HCT116 (cell line): ENCODE results near the gene SEC23IP. TPM values are rescaled to one million over a fixed set of nuclear protein-coding genes. Genes with fewer than 3 reads are reported as not detected.
"Not testable (repeated sequence)": the region's sequence is repeated elsewhere in the genome, so short reads cannot be mapped to it uniquely, and the experiment has no call there.

Source experiments
- ATAC-seq: fragments of 200-7000 bp; cut with Tn5 transposase; 2 replicates; pipeline ENCODE4 v1.9.1; 2020; ENCODE audit warnings: mild to moderate bottlenecking, moderate library complexity
- BruUV-seq: library from RNA; stranded (reverse); fragments of 400-500 nt; replicated peaks from 2 replicates; lab custom pipeline; 2021; lab: Mats Ljungman, UMichigan
- CTCF ChIA-PET: fragments of 300-600 bp; sonication (Branson Sonifier 250); formaldehyde crosslinking; loops from one replicate; lab custom pipeline; 2021; ENCODE audit warnings: antibody characterized with exemption; lab: Charles Lee
- POLR2A ChIA-PET: fragments of 300-600, 350-600 bp; sonication (Branson Sonifier 250); formaldehyde crosslinking; loops from one replicate; lab custom pipeline; 2021; ENCODE audit warnings: antibody characterized with exemption; lab: Charles Lee
- RAD21 ChIA-PET, 2 experiments: fragments of 300-600 bp; sonication (Branson Sonifier 250); formaldehyde crosslinking; loops; one replicate each; lab custom pipeline; 2023; ENCODE audit warnings: low total read pairs in 2 of 2; ENCODE audit not compliant: uncharacterized antibody in 2 of 2, unreplicated experiment in 2 of 2, low non-redundant PET in 1 of 2; lab: Charles Lee
- DNase-seq: peaks from one replicate; pipeline ENCODE4 v3.0.0-alpha.2; 2010; ENCODE audit warnings: low read depth, low spot score
- H2AFZ ChIP-seq: fragments of 200-600 bp; shearing (Covaris generic), sonication (generic); 2 replicates; pipeline ENCODE4 v1.6.1; 2017; ENCODE audit warnings: low read depth, mixed run types, mixed read lengths, antibody characterized with exemption, low read length; ENCODE audit not compliant: poor library complexity, severe bottlenecking
- H3K27ac ChIP-seq: 2 replicates; pipeline ENCODE4 v1.5.1; 2012; ENCODE audit warnings: low read depth, low read length
- H3K27me3 ChIP-seq: fragments of 200-600 bp; sonication (generic); 2 replicates; pipeline ENCODE4 v1.6.1; 2016; ENCODE audit warnings: mixed run types, low read length, mixed read lengths; ENCODE audit not compliant: insufficient read depth
- H3K36me3 ChIP-seq, 2 experiments: fragments of 200-500 bp in 1 of 2; fragments of 200-600 bp in 1 of 2; sonication (Bioruptor generic) in 1 of 2; sonication (generic) in 1 of 2; 2 replicates each; pipeline versions ENCODE4 v1.5.1 to v1.6.1; 2014 to 2016; ENCODE audit warnings: low read length in 2 of 2, inconsistent platforms in 1 of 2, mixed read lengths in 1 of 2, mixed run types in 1 of 2; ENCODE audit not compliant: insufficient read depth in 2 of 2, control insufficient read depth in 1 of 2
- H3K4me1 ChIP-seq, 2 experiments: fragments of 200-600 bp in 1 of 2; sonication (generic) in 1 of 2; 2 replicates each; pipeline versions ENCODE4 v1.5.1 to v1.6.1; 2012 to 2017; ENCODE audit warnings: low read length in 2 of 2, inconsistent platforms in 1 of 2, mild to moderate bottlenecking in 1 of 2, mixed read lengths in 1 of 2, mixed run types in 1 of 2, moderate library complexity in 1 of 2; ENCODE audit not compliant: insufficient read depth in 2 of 2, control insufficient read depth in 1 of 2
- H3K4me2 ChIP-seq: fragments of 200-600 bp; sonication (generic); 2 replicates; pipeline ENCODE4 v1.6.1; 2017; ENCODE audit warnings: mixed run types, low read length, mixed read lengths
- H3K4me3 ChIP-seq, 2 experiments: fragments of 200-600 bp in 1 of 2; sonication (generic) in 1 of 2; replicated peaks in 1 of 2; 2 replicates each; pipeline ENCODE4 v1.5.1; 2011 to 2016; ENCODE audit warnings: low read length in 2 of 2, control low read depth in 1 of 2, low read depth in 1 of 2, mild to moderate bottlenecking in 1 of 2, mixed read lengths in 1 of 2, mixed run types in 1 of 2
- H3K79me2 ChIP-seq: fragments of 200-600 bp; sonication (generic); 2 replicates; pipeline ENCODE4 v1.6.1; 2017; ENCODE audit warnings: mild to moderate bottlenecking, mixed run types, low read length, moderate library complexity, mixed read lengths; ENCODE audit not compliant: insufficient read depth
- H3K9ac ChIP-seq: fragments of 200-600 bp; sonication (generic); 2 replicates; pipeline ENCODE4 v1.6.1; 2016; ENCODE audit warnings: low read length, mixed read lengths
- H3K9me2 ChIP-seq: fragments of 200-600 bp; sonication (generic), shearing (Covaris generic); 2 replicates; pipeline ENCODE4 v1.6.1; 2017; ENCODE audit warnings: mixed run types, mild to moderate bottlenecking, moderate library complexity; ENCODE audit not compliant: insufficient read depth
- H3K9me3 ChIP-seq, 2 experiments: fragments of 200-500 bp in 1 of 2; fragments of 200-600 bp in 1 of 2; sonication (Bioruptor generic) in 1 of 2; sonication (generic) in 1 of 2; 2 replicates each; pipeline ENCODE4 v1.6.1; 2014 to 2017; ENCODE audit warnings: low read length in 2 of 2, mixed read lengths in 2 of 2, inconsistent platforms in 1 of 2, low read depth in 1 of 2, mild to moderate bottlenecking in 1 of 2, mixed run types in 1 of 2, moderate library complexity in 1 of 2; ENCODE audit not compliant: control insufficient read depth in 1 of 2, insufficient read depth in 1 of 2
- H4K20me1 ChIP-seq: fragments of 200-600 bp; sonication (generic), shearing (Covaris generic); 2 replicates; pipeline ENCODE4 v1.6.1; 2017; ENCODE audit warnings: mixed run types, mild to moderate bottlenecking, moderate library complexity; ENCODE audit not compliant: insufficient read depth
- intact Hi-C: fragments of 100-400 bp; cut with micrococcal nuclease; formaldehyde crosslinking; loops from 2 replicates; pipeline ENCODE4 v1.10.0; 2022
- total RNA-seq: library from RNA; stranded (reverse); gene quantifications from one replicate; pipeline ENCODE4 v1.2.1, GENCODE V29; 2021; ENCODE audit not compliant: unreplicated experiment

SEC23IP gene
- total RNA-seq, 1 experiment from 2014 or later = 122 TPM

- POLR2A ChIA-PET = interaction anchor here (0.8 kb wide), 1 partner anchor 19 kb away, joined by 3 read pairs; no protein-coding TSS in a partner anchor
- intact Hi-C loops, H3K27ac ChIP-seq, H3K9me2 ChIP-seq, H3K9ac ChIP-seq, H3K27me3 ChIP-seq, ATAC-seq, H2AFZ ChIP-seq, H3K4me2 ChIP-seq, BruUV-seq, RAD21 ChIA-PET, CTCF ChIA-PET, H3K4me3 ChIP-seq, H4K20me1 ChIP-seq, H3K9me3 ChIP-seq, H3K36me3 ChIP-seq, DNase-seq: not testable (repeated sequence)
- H3K79me2 ChIP-seq = peaks cover 28% of the 10 kb centered on the region
- peaks cover 7 to 18% of the 10 kb centered on the region in 2 experiments; a peak in 3 of 4 replicates for H3K4me1 ChIP-seq
These were observed 2.2 kb upstream of the SEC23IP start for GRCh38 chr10:119890307-119890706.

GRCh38 chr10:119891849-119892187, 712 bp upstream of the SEC23IP start:
- not testable (repeated sequence) for H3K27me3 ChIP-seq, H3K9me2 ChIP-seq, DNase-seq, BruUV-seq, H3K9me3 ChIP-seq, H4K20me1 ChIP-seq, H3K36me3 ChIP-seq, ATAC-seq
- H3K9ac ChIP-seq = peak overlapping the region; percentile 80
- peaks cover 7 to 18% of the 10 kb centered on the region in 2 experiments; a peak in 3 of 4 replicates for H3K4me1 ChIP-seq
- POLR2A ChIA-PET = interaction anchor here (0.7 to 1.9 kb wide), 8 partner anchors 9 to 210 kb away, joined by 3 to 20 read pairs (median 4); partner anchors contain the start of gene MCMBP
- intact Hi-C loops = loop anchor here (1.0 kb wide), 1 partner anchor 20 kb away; the partner anchor contains the start of gene MCMBP
- peak overlapping the region; percentile 92 for H2AFZ ChIP-seq
- H3K79me2 ChIP-seq = peaks cover 44% of the 10 kb centered on the region
- peak overlapping the region; percentile 54 for H3K27ac ChIP-seq
- peak overlapping the region; percentile 83 to 94 for H3K4me3 ChIP-seq
- RAD21 ChIA-PET = interaction anchor here in 1 of 2 experiments (0.6 kb wide), 1 partner anchor 81 kb away, joined by 4 read pairs; no protein-coding TSS in a partner anchor
- peak overlapping the region; percentile 88 for H3K4me2 ChIP-seq
- CTCF ChIA-PET = interaction anchor here (1.0 kb wide), 2 partner anchors 141 to 205 kb away, joined by 4 read pairs; no protein-coding TSS in a partner anchor
